ENCODE measurements around the gene EMP2.

Gene EMP2

DNA sequence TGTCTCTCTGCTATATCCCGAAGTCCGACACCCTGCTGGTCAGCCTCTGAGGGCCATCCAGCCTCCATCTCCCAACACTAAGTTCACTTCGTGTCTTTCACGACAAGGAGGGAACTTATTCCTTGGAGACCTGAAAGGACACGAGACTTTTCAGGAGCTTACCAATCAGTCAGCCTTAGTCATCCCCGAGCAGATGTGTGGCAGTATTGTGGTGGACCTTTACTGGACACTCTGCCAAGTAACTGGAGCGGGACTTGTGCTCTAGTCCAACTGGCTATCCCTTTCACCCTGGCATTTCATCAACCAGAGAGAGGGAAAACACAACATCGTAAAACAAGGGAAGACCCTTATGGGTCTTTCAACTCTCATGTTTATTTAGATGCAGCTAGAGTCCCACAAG, 87.1 kb downstream of the EMP2 start:
- no peak for DNase-seq (ENCODE audit: low read depth in 2 of 3, low spot score in 1 of 3)

DNA sequence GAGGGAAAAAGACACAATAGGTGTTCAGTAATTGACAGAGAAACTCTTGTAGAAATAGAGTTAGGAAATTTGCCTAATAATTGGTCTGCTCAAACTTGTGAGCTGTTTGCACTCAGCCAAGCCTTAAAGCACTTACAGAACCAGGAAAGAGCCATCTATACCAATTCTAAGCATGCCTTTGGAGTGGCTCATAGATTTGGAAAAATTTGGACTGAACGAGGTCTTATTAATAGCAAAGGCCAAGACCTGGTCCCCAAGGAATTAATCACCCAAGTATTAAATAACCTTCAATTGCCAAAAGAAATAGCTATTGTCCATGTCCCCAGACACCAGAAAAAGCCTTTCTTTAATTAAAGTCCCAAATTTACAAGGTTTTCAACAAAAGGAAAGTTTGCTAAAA, 90.3 kb downstream of the EMP2 start:
- DNase-seq (ENCODE audit: low read depth in 2 of 3, low spot score in 1 of 3): no peak

DNA sequence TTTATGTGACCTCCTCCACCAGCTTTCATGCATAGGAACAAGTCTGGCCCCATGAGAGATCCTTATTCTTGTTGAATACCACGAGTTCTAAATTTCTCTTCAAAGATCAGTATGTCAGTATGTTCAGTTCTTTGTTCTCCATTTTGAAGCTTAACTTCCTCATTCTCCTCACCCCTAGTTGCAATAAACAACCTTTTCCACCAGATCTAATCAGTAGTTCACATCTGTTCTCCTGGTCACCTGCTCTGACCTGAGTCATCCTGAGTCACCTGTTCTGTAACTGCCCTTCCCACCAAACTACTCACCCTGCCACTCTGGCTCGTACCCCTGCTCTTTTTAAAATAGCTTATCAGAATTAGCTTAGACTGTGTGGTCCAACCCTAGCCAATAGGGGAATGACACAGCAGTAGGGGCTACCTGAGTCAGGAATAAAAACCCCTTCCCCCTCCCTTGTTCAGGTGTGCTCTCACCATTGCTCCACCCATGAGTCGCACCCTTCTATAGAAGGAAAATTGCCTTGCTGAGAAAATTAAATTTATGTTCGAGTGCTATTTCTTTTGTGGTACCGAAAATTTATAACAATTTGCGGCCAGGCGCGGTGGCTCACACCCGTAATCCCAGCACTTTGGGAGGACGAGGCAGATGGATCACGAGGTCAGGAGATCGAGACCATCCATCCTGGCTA, 94.6 kb downstream of the EMP2 start:
- no peak for DNase-seq (ENCODE audit: low read depth in 2 of 3, low spot score in 1 of 3)

DNA sequence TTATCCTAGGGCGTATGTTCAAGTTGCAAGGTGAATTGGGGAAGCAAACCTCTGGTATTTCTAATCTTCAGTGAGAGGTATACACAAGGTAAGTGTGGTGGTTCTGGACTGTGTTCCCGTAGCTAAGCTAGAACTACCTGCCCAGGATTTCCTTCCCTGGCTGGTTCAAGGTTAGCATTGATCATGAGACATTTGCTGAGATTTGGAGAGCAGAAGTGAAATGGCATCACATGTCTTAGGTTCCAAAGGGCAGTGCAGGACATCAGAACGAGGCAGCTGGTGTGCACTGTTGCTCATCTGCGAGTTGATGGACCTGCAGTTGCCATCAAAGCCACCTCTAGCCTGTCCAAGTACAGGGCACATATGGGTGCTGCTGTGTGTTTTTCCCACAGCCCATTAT, 95.2 kb downstream of the EMP2 start:
- DNase-seq (ENCODE audit: low read depth in 2 of 3, low spot score in 1 of 3): no peak

DNA sequence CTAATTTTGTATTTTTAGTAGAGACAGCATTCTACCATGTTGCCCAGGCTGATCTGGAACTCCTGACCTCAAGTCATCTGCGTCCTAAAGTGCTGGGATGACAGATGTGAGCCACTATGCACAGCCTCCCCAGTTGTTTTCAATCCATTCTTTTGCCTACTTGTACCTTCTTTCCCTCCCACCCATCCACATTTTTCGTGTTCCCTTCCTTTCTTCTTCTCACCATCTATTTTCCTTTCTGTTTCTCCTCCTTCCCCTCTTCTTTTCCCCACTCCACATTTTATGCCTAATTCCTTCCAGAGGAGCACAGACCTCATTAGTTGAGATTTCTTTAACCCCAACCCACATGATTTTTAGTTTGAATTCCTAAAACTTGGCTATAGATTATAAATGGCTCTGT, 100.2 kb downstream of the EMP2 start:
- no peak for DNase-seq (ENCODE audit: low read depth in 2 of 3, low spot score in 1 of 3)

Measured in stimulated activated CD4-positive, alpha-beta T cell treated with anti-CD3 and anti-CD28 coated beads, Interleukin-12 subunit alpha, Interleukin-12 subunit beta, amount 100 ng/mL, for 48 hours (primary cell).